HepG2 (cell line): ENCODE results near the gene PHF2. TPM values are rescaled to one million over a fixed set of nuclear protein-coding genes. Genes with fewer than 3 reads are reported as not detected.

Experiments used
- ATAC-seq: fragments of 200-7000 bp; cut with Tn5 transposase; 3 replicates; pipeline ENCODE4 v1.9.1; 2020; ENCODE audit warnings: mild to moderate bottlenecking, moderate library complexity
- BruUV-seq: library from RNA; stranded (reverse); fragments of 400-500 nt; replicated peaks from 2 replicates; lab custom pipeline; 2021; lab: Mats Ljungman, UMichigan
- CTCF ChIA-PET: fragments of 300-600 bp; formaldehyde crosslinking; extraction: SDS; loops from one replicate; lab custom pipeline; 2021; ENCODE audit warnings: low total read pairs, inconsistent platforms, low intra/inter-chr PET ratio; lab: Yijun Ruan, JAX
- POLR2A ChIA-PET: fragments of 350-600 bp; sonication (Branson Sonifier 250); formaldehyde crosslinking; loops from one replicate; lab custom pipeline; 2020; ENCODE audit warnings: antibody characterized with exemption, inconsistent platforms; lab: Yijun Ruan, JAX
- DNase-seq: peaks from one replicate; pipeline ENCODE4 v3.0.0-alpha.2; 2015; ENCODE audit warnings: low spot score
- FAIRE-seq: peaks from 3 replicates; lab custom pipeline; 2011; peaks lifted over from hg19 to GRCh38; lab: Jason Lieb, UNC
- H2AFZ ChIP-seq: one replicate; pipeline ENCODE4 v1.6.1; 2011; ENCODE audit warnings: low read length, inconsistent platforms
- H3K27ac ChIP-seq: fragments of 300-600 bp; 3 replicates; pipeline ENCODE4 v1.8.0; 2011; ENCODE audit warnings: mixed run types, mild to moderate bottlenecking, mixed read lengths, low read length, inconsistent platforms; ENCODE audit not compliant: insufficient read depth; ENCODE audit errors: extremely low read length
- H3K27me3 ChIP-seq, 2 experiments: fragments of 200-600 bp in 1 of 2; 2 replicates in 1 of 2; 3 replicates in 1 of 2; pipeline versions ENCODE4 v1.6.0 to v1.8.0; 2011; ENCODE audit warnings: low read length in 2 of 2, mild to moderate bottlenecking in 2 of 2, moderate library complexity in 2 of 2, inconsistent platforms in 1 of 2; ENCODE audit not compliant: insufficient read depth in 2 of 2, control insufficient read depth in 1 of 2
- H3K36me3 ChIP-seq, 2 experiments: fragments of 200-600 bp in 1 of 2; replicated peaks in 1 of 2; 2 replicates in 1 of 2; 3 replicates in 1 of 2; pipeline versions ENCODE4 v1.5.1 to v1.8.0; 2011; ENCODE audit warnings: low read length in 2 of 2, inconsistent platforms in 1 of 2; ENCODE audit not compliant: insufficient read depth in 2 of 2, control insufficient read depth in 1 of 2
- H3K4me1 ChIP-seq: 2 replicates; pipeline ENCODE4 v1.5.1; 2012; ENCODE audit warnings: low read length, inconsistent platforms; ENCODE audit not compliant: insufficient read depth
- H3K4me2 ChIP-seq: 2 replicates; pipeline ENCODE4 v1.6.0; 2011; ENCODE audit warnings: low read depth, low read length, inconsistent platforms
- H3K4me3 ChIP-seq, 3 experiments: fragments of 200-600 bp in 1 of 3; sonication (generic), shearing (Covaris generic) in 1 of 3; replicated peaks in 1 of 3; 2 replicates each; pipeline ENCODE4 v1.5.1; 2011 to 2016; ENCODE audit warnings: low read length in 3 of 3, inconsistent platforms in 2 of 3, low read depth in 2 of 3, mild to moderate bottlenecking in 2 of 3, control low read depth in 1 of 3, mixed read lengths in 1 of 3; ENCODE audit not compliant: insufficient read depth in 1 of 3
- H3K79me2 ChIP-seq: one replicate; pipeline ENCODE4 v1.6.1; 2011; ENCODE audit warnings: low read length, inconsistent platforms; ENCODE audit not compliant: insufficient read depth
- H3K9ac ChIP-seq: 2 replicates; pipeline ENCODE4 v1.6.0; 2011; ENCODE audit warnings: mild to moderate bottlenecking, low read depth, low read length, inconsistent platforms; ENCODE audit not compliant: insufficient read depth
- H3K9me3 ChIP-seq: 2 replicates; pipeline ENCODE4 v1.5.1; 2012; ENCODE audit warnings: mild to moderate bottlenecking, low read length
- H4K20me1 ChIP-seq: 2 replicates; pipeline ENCODE4 v1.6.0; 2011; ENCODE audit warnings: inconsistent platforms, mild to moderate bottlenecking, low read length, moderate library complexity; ENCODE audit not compliant: insufficient read depth
- ARNT2 ChIP-seq: sonication (generic); formaldehyde crosslinking; IDR thresholded peaks from 2 replicates; pipeline ENCODE4 v1.8.0; 2022; ENCODE audit warnings: mild to moderate bottlenecking, low read depth, missing genetic modification reagents, moderate library complexity
- ELF1 ChIP-seq: sonication (generic); formaldehyde crosslinking; IDR thresholded peaks from 2 replicates; pipeline ENCODE4 v1.4.0; 2020; ENCODE audit warnings: missing genetic modification reagents
- FOXA3 ChIP-seq: IDR thresholded peaks from 2 replicates; pipeline ENCODE4 v1.6.1; 2016; ENCODE audit warnings: missing genetic modification reagents, missing compliant biosample characterization
- FOXK1 ChIP-seq: sonication (generic); formaldehyde crosslinking; IDR thresholded peaks from 2 replicates; pipeline ENCODE4 v1.4.0; 2020; ENCODE audit warnings: low read depth, missing genetic modification reagents, borderline replicate concordance
- HOXA5 ChIP-seq: sonication (generic); formaldehyde crosslinking; IDR thresholded peaks from 2 replicates; pipeline ENCODE4 v1.4.0; 2020; ENCODE audit warnings: missing genetic modification reagents
- IRF2 ChIP-seq: IDR thresholded peaks from 2 replicates; pipeline ENCODE4 v1.6.1; 2018; ENCODE audit warnings: missing genetic modification reagents, missing compliant biosample characterization
- KDM4B ChIP-seq: sonication (generic); formaldehyde crosslinking; IDR thresholded peaks from 2 replicates; pipeline ENCODE4 v1.4.0; 2020; ENCODE audit warnings: missing genetic modification reagents
- MIXL1 ChIP-seq: IDR thresholded peaks from 2 replicates; pipeline ENCODE4 v1.6.1; 2016
- MYC ChIP-seq: sonication (generic); formaldehyde crosslinking; IDR thresholded peaks from 2 replicates; pipeline ENCODE4 v1.9.0; 2021; ENCODE audit warnings: missing genetic modification reagents, borderline replicate concordance
- RARA ChIP-seq: IDR thresholded peaks from 2 replicates; pipeline ENCODE4 v1.6.1; 2016; ENCODE audit warnings: missing genetic modification reagents, missing compliant biosample characterization
- TCF7 ChIP-seq: sonication (generic); IDR thresholded peaks from 2 replicates; pipeline ENCODE4 v1.6.1; 2016; ENCODE audit warnings: antibody characterized with exemption, low read depth
- ZNF205 ChIP-seq: IDR thresholded peaks from 2 replicates; pipeline ENCODE4 v1.6.1; 2018; ENCODE audit warnings: missing biosample characterization, missing genetic modification reagents
- ZNF382 ChIP-seq: sonication (generic); formaldehyde crosslinking; IDR thresholded peaks from 2 replicates; pipeline ENCODE4 v1.5.0; 2020; ENCODE audit warnings: missing genetic modification reagents, mild to moderate bottlenecking, borderline replicate concordance
- ZNF556 ChIP-seq: sonication (generic); formaldehyde crosslinking; IDR thresholded peaks from 2 replicates; pipeline ENCODE4 v1.4.0; 2020; ENCODE audit warnings: mild to moderate bottlenecking, missing genetic modification reagents, borderline replicate concordance
- ZNF567 ChIP-seq: sonication (generic); formaldehyde crosslinking; IDR thresholded peaks from 2 replicates; pipeline ENCODE4 v1.8.1; 2023; ENCODE audit warnings: mild to moderate bottlenecking, missing genetic modification reagents, borderline replicate concordance
- ZNF644 ChIP-seq: IDR thresholded peaks from 2 replicates; pipeline ENCODE4 v1.6.1; 2016; ENCODE audit warnings: low read depth
- WGBS: methylation state at CpG from one replicate; pipeline ENCODE4 v1.1.6; 2017; ENCODE audit warnings: low lambda C conversion rate; 5-methylcytosine and 5-hydroxymethylcytosine counted together
- in situ Hi-C: cut with HindIII; loops from 2 replicates; pipeline ENCODE4 v1.10.0; 2017; ENCODE audit warnings: low pct_unique_long_range_greater_than_20kb; ENCODE audit not compliant: extremely low pct_ligation_motif_present
- intact Hi-C: fragments of 100-400 bp; cut with micrococcal nuclease; formaldehyde crosslinking; loops from one replicate; pipeline ENCODE4 v1.10.0; 2022; ENCODE audit not compliant: unreplicated experiment
- polyA plus RNA-seq, 8 experiments: library from polyadenylated mRNA; depleted of rRNA in 3 of 8; stranded (reverse) in 7 of 8; unstranded in 1 of 8; fragments of >200 nt; fragmentation: Illumina TruSeq in 4 of 8; extraction: Trizol in 4 of 8; gene quantifications; 2 replicates each; pipeline versions ENCODE4 v1.2.1 to v1.2.3, GENCODE V29; 2011 to 2016; ENCODE audit warnings: low read depth in 4 of 8, missing spikeins in 1 of 8, mixed read lengths in 1 of 8; ENCODE audit not compliant: insufficient read depth in 1 of 8
- total RNA-seq, 5 experiments: library from RNA; depleted of rRNA; stranded (reverse); fragments of >200 nt; fragmentation: Illumina TruSeq; extraction: Trizol; gene quantifications; 2 replicates each; pipeline ENCODE4 v1.2.3, GENCODE V29; 2016; ENCODE audit warnings: low read depth in 1 of 5
- TF ChIP-seq, protein P1 (sequence below): IDR thresholded peaks from 2 replicates; pipeline ENCODE4 v1.6.1; 2016
- TF ChIP-seq, protein P2 (sequence below): sonication (generic); formaldehyde crosslinking; conservative IDR thresholded peaks from 2 replicates; pipeline ENCODE4 v1.4.0; 2020; ENCODE audit warnings: mild to moderate bottlenecking, missing genetic modification reagents, moderate library complexity
- TF ChIP-seq, protein P3 (sequence below): IDR thresholded peaks from 2 replicates; pipeline ENCODE4 v1.6.1; 2018; ENCODE audit warnings: missing genetic modification reagents, mild to moderate bottlenecking, missing compliant biosample characterization
- TF ChIP-seq, protein P4 (sequence below): sonication (generic); formaldehyde crosslinking; IDR thresholded peaks from 2 replicates; pipeline ENCODE4 v1.4.0; 2020; ENCODE audit warnings: missing genetic modification reagents, mild to moderate bottlenecking, borderline replicate concordance

PHF2 gene
- total and polyA plus RNA-seq, 2 of the 13 experiments (the other 11 are each of a cell fraction or from before 2014, with no cell fraction given) = 6.6 to 9.1 TPM

DNA sequence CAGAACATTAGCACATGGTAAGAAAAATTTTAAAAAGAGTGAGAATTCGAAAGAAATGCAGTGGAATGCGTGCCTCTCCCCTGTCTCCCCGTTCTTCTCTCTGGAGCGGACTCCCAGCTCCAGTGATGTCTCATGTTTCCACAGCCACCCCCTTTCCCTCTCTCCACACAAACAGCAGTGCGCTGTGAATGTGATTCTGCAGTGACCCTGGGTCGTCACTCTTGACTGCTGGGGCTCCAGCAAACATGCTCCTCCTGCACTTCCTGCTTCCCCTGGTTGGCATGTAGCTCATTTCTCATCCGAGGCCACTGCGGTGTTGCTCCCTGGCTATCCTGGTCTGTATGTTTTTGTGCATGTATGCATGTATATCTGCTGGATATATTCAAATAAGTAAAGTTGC lies 13.3 kb downstream of the PHF2 start:
- DNase-seq (peak; percentile 83), FAIRE-seq (peak; percentile 86), ATAC-seq (peak; percentile 90)
- Histone ChIP-seq H3K9ac (no peak overlapping the region), H3K27me3 (no peaks in the 10 kb centered on the region), H4K20me1 (no peaks in the 10 kb centered on the region; the same call in 1 of the 2 replicates), H3K4me1 (peaks cover 67% of the 10 kb centered on the region), H2AFZ (no peak overlapping the region), H3K4me3 (no peak overlapping the region; a peak in 1 of 6 replicates), H3K27ac (peak overlapping the region; percentile 32), H3K79me2 (peaks cover 32% of the 10 kb centered on the region), H3K36me3 (no peaks in the 10 kb centered on the region), H3K9me3 (no peaks in the 10 kb centered on the region), H3K4me2 (peak overlapping the region; percentile 61)
- WGBS = 3% methylated on average over 8 of the region's 8 CpGs
- intact Hi-C loops = no loop called here
- in situ Hi-C loops = no loop called here
- no TSS peak for BruUV-seq
- ChIA-PET CTCF (no interaction called here), POLR2A (interaction anchor here (1.1 to 2.4 kb wide), 2 partner anchors 15 to 23 kb away, joined by 5 to 7 read pairs; no protein-coding TSS in a partner anchor)
- peak; percentile 68 for TF ChIP-seq FOXA3 (CRISPR knock-in tag)
- 0 out of 2 replicates have a peak, but pooled peaks have one; percentile 41 for TF ChIP-seq ARNT2 (CRISPR knock-in tag)
- TF ChIP-seq, protein P1, sequence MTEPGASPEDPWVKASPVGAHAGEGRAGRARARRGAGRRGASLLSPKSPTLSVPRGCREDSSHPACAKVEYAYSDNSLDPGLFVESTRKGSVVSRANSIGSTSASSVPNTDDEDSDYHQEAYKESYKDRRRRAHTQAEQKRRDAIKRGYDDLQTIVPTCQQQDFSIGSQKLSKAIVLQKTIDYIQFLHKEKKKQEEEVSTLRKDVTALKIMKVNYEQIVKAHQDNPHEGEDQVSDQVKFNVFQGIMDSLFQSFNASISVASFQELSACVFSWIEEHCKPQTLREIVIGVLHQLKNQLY = 0 out of 2 replicates have a peak, but pooled peaks have one; percentile 26
- peak; percentile 44; the same call in 1 of the 2 replicates for TF ChIP-seq MIXL1 (CRISPR knock-in tag)
- TF ChIP-seq ZNF567 (CRISPR knock-in tag) = no peak
- peak; percentile 62; the same call in 1 of the 2 replicates for TF ChIP-seq ZNF556
- TF ChIP-seq KDM4B (CRISPR knock-in tag) = no peak
- peak; percentile 89 for TF ChIP-seq ELF1 (CRISPR knock-in tag)
- peak; percentile 56; the same call in 1 of the 2 replicates for TF ChIP-seq ZNF205 (CRISPR knock-in tag)
- TF ChIP-seq RARA (CRISPR knock-in tag) = peak; percentile 73
- TF ChIP-seq, protein P2, sequence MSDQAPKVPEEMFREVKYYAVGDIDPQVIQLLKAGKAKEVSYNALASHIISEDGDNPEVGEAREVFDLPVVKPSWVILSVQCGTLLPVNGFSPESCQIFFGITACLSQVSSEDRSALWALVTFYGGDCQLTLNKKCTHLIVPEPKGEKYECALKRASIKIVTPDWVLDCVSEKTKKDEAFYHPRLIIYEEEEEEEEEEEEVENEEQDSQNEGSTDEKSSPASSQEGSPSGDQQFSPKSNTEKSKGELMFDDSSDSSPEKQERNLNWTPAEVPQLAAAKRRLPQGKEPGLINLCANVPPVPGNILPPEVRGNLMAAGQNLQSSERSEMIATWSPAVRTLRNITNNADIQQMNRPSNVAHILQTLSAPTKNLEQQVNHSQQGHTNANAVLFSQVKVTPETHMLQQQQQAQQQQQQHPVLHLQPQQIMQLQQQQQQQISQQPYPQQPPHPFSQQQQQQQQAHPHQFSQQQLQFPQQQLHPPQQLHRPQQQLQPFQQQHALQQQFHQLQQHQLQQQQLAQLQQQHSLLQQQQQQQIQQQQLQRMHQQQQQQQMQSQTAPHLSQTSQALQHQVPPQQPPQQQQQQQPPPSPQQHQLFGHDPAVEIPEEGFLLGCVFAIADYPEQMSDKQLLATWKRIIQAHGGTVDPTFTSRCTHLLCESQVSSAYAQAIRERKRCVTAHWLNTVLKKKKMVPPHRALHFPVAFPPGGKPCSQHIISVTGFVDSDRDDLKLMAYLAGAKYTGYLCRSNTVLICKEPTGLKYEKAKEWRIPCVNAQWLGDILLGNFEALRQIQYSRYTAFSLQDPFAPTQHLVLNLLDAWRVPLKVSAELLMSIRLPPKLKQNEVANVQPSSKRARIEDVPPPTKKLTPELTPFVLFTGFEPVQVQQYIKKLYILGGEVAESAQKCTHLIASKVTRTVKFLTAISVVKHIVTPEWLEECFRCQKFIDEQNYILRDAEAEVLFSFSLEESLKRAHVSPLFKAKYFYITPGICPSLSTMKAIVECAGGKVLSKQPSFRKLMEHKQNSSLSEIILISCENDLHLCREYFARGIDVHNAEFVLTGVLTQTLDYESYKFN = peak; percentile 76
- peak; percentile 36; the same call in 1 of the 2 replicates for TF ChIP-seq FOXK1 (CRISPR knock-in tag)
- 0 out of 2 replicates have a peak, but pooled peaks have one; percentile 35 for TF ChIP-seq ZNF644 (CRISPR knock-in tag)
- no peak for TF ChIP-seq HOXA5
- no peak for TF ChIP-seq TCF7
- peak; percentile 26; the same call in 1 of the 2 replicates for TF ChIP-seq MYC (CRISPR knock-in tag)
- TF ChIP-seq, protein P3, sequence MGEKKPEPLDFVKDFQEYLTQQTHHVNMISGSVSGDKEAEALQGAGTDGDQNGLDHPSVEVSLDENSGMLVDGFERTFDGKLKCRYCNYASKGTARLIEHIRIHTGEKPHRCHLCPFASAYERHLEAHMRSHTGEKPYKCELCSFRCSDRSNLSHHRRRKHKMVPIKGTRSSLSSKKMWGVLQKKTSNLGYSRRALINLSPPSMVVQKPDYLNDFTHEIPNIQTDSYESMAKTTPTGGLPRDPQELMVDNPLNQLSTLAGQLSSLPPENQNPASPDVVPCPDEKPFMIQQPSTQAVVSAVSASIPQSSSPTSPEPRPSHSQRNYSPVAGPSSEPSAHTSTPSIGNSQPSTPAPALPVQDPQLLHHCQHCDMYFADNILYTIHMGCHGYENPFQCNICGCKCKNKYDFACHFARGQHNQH (CRISPR knock-in tag) = no peak
- TF ChIP-seq IRF2 (CRISPR knock-in tag) = peak; percentile 75; the same call in 1 of the 2 replicates
- TF ChIP-seq, protein P4, sequence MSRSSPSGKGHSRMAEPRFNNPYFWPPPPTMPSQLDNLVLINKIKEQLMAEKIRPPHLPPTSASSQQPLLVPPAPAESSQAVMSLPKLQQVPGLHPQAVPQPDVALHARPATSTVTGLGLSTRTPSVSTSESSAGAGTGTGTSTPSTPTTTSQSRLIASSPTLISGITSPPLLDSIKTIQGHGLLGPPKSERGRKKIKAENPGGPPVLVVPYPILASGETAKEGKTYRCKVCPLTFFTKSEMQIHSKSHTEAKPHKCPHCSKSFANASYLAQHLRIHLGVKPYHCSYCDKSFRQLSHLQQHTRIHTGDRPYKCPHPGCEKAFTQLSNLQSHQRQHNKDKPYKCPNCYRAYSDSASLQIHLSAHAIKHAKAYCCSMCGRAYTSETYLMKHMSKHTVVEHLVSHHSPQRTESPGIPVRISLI (CRISPR knock-in tag) = no peak
- TF ChIP-seq ZNF382 (CRISPR knock-in tag) = no peak
